ENCODE data around the gene NDUFAF7. TPM values are rescaled to one million over a fixed set of nuclear protein-coding genes. Genes with fewer than 3 reads are reported as not detected.

NDUFAF7 gene
- total and polyA plus RNA-seq, 10 donors = 11.4 to 27.2 (median 20.2) TPM

DNA sequence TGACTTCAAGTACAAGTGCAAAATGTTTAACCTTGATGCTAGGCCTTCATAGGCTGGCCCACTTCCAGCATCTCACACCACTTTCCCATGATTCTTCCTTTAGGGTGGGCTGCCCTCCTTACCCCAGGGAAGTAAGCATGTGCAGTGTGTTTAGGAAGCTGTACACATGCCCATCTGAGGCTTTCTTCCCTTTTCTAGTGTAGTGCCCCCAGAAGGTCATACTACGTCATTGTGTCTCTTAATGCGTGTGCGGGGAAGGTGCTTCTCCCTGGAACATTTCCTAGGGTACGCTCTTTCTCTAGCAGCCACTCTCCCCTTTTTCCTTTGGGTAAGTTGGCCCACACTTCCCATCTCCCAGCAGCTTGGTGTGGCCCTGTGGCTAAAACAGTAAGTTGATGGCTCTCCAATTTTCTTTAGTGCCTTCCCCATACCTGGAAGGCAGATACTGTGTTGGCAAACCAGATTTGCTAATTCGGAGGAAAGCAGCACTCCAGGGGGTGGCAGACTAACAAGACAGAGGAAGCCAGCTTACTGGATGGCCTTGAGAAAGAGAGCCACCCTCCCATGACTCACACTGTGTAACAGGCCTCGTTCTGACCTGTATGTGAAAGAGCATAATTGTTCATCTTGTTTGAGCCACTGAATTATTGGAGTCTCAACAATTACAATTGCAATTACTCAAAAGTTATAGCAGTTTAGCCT, 41.9 kb upstream of the NDUFAF7 start:
- Histone ChIP-seq H3K27me3 (replicated peaks in 1 of 7) (no peaks in the 10 kb centered on the region), H3K4me1 (peaks cover 0 to 16% (median 0%) of the 10 kb centered on the region in 6 donors), H3K9me3 (no peaks in the 10 kb centered on the region), H3K27ac (peak overlapping the region; percentile 30 to 89 (median 84)), H3K4me3 (peak overlapping the region in 1 of 8 donors; percentile 13), H3K36me3 (no peaks in the 10 kb centered on the region)
- intact Hi-C loops (cut with DNase I; ENCODE audit: low total_unique reads) = no loop called here
- no peak for DNase-seq
- peak in 1 of 3 donors; percentile 56 for TF ChIP-seq POLR2AphosphoS5 (IDR thresholded peaks at IDR 0.05)
- TF ChIP-seq, protein P1, sequence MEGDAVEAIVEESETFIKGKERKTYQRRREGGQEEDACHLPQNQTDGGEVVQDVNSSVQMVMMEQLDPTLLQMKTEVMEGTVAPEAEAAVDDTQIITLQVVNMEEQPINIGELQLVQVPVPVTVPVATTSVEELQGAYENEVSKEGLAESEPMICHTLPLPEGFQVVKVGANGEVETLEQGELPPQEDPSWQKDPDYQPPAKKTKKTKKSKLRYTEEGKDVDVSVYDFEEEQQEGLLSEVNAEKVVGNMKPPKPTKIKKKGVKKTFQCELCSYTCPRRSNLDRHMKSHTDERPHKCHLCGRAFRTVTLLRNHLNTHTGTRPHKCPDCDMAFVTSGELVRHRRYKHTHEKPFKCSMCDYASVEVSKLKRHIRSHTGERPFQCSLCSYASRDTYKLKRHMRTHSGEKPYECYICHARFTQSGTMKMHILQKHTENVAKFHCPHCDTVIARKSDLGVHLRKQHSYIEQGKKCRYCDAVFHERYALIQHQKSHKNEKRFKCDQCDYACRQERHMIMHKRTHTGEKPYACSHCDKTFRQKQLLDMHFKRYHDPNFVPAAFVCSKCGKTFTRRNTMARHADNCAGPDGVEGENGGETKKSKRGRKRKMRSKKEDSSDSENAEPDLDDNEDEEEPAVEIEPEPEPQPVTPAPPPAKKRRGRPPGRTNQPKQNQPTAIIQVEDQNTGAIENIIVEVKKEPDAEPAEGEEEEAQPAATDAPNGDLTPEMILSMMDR (IDR thresholded peaks at IDR 0.05 in 8 of 11, conservative IDR thresholded peaks at IDR 0.05 in 3 of 11) = no peak
- 43 to 78% (median 54%) methylated on average over 6 of the region's 6 CpGs for WGBS, 5 donors

DNA sequence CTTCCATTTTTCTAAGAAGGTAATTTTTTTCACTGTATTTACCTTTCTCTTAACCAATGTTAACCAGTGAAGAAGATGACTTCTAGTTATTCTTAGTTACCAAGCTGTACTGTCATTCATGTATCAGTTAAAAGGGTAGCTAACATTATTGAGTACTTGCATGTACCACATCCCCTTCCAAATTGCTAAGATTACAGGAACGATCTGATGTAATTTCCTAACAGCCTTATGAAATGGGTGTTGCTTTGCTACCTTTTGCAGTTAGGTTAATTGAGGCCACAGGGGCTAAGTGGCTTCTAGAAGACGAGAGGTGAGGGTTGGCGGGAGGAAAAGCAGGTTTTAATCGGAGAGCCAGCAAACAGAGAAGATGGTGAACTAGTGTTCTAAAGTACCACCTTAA, 41.2 kb upstream of the NDUFAF7 start:
- no peaks in the 10 kb centered on the region for H3K36me3 ChIP-seq
- 53 to 76% (median 67%) methylated on average over 4 of the region's 4 CpGs for WGBS, 5 donors
- no peaks in the 10 kb centered on the region for H3K9me3 ChIP-seq
- H3K4me1 ChIP-seq = peaks cover 0 to 16% (median 0%) of the 10 kb centered on the region in 6 donors
- intact Hi-C loops (cut with DNase I; ENCODE audit: low total_unique reads) = no loop called here
- H3K4me3 ChIP-seq = peak overlapping the region in 1 of 8 donors; percentile 13
- no peak for TF ChIP-seq POLR2A (IDR thresholded peaks at IDR 0.05)
- TF ChIP-seq, protein P1 (IDR thresholded peaks at IDR 0.05 in 8 of 11, conservative IDR thresholded peaks at IDR 0.05 in 3 of 11) = no peak
- no peak for TF ChIP-seq POLR2AphosphoS5 (IDR thresholded peaks at IDR 0.05)
- peak overlapping the region; percentile 30 to 89 (median 84) for H3K27ac ChIP-seq
- H3K27me3 ChIP-seq (replicated peaks in 1 of 7) = no peaks in the 10 kb centered on the region
- DNase-seq = no peak

DNA sequence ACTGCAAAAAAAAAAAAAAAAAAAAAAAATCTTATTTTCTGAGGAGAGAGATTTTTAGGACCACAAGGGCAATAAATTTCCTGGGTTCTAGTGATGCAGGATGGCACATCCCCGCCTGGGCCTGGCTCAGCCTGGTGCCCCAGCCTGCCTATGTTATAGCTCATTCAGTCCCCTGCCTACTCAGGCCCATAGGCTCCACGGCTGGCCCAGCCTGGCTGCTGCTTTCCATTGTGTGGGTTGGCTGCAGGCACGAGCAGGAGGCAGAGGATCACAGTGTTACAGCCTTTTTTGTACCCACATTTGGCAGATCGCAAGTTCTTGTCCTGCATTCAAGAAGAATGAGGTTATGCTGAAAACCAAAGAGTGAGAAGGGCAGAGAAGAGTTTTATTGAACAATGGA, 40.2 kb upstream of the NDUFAF7 start:
- Histone ChIP-seq H3K9me3 (no peaks in the 10 kb centered on the region), H3K27me3 (replicated peaks in 1 of 7) (no peaks in the 10 kb centered on the region), H3K36me3 (no peaks in the 10 kb centered on the region), H3K4me1 (peaks cover 0 to 22% (median 2%) of the 10 kb centered on the region in 6 donors), H3K27ac (peak overlapping the region in 5 of 8 donors; percentile 82 to 89 (median 87)), H3K4me3 (no peak overlapping the region)
- 81 to 94% (median 83%) methylated on average over 4 of the region's 4 CpGs for WGBS, 5 donors
- no peak for DNase-seq
- intact Hi-C loops (cut with DNase I; ENCODE audit: low total_unique reads) = no loop called here
- TF ChIP-seq POLR2A (IDR thresholded peaks at IDR 0.05) (no peak), POLR2AphosphoS5 (IDR thresholded peaks at IDR 0.05) (no peak)
- TF ChIP-seq, protein P1 (IDR thresholded peaks at IDR 0.05 in 8 of 11, conservative IDR thresholded peaks at IDR 0.05 in 3 of 11) = no peak

DNA sequence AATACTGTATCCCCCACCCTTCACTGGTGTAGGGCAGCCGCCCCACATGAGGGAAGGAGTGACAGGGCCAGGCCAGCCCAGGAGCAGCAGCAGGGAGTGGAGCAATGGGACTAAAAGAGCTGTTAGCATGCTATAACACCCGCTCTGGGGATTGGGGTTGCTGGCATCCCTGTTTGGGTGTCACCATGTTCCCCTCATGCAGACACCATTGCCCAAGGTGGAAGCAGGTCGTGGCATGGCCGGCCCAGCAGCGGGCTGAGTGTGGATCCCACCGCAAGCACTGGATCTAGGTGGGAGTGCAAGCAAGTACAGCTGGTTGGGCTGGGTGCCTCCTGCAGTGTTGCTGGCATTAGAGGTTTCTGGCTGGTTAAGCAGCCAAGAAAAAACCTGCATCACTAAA, 39.7 kb upstream of the NDUFAF7 start:
- Histone ChIP-seq H3K27ac (peak overlapping the region in 3 of 8 donors; percentile 87 to 89 (median 88)), H3K4me3 (no peak overlapping the region), H3K9me3 (no peaks in the 10 kb centered on the region), H3K36me3 (no peaks in the 10 kb centered on the region), H3K27me3 (replicated peaks in 1 of 7) (no peaks in the 10 kb centered on the region), H3K4me1 (peaks cover 0 to 24% (median 2%) of the 10 kb centered on the region in 6 donors)
- intact Hi-C loops (cut with DNase I; ENCODE audit: low total_unique reads) = no loop called here
- TF ChIP-seq POLR2AphosphoS5 (IDR thresholded peaks at IDR 0.05) = no peak
- TF ChIP-seq POLR2A (IDR thresholded peaks at IDR 0.05) = no peak
- TF ChIP-seq, protein P1 (IDR thresholded peaks at IDR 0.05 in 8 of 11, conservative IDR thresholded peaks at IDR 0.05 in 3 of 11) = no peak
- WGBS, 5 donors = 79 to 90% (median 86%) methylated on average over 6 of the region's 6 CpGs
- no peak for DNase-seq

Data from spleen (tissue), 11 donors.